GM12865 (cell line): Measurements from ENCODE around the gene MFGE8.

Experiments used
- DNase-seq: peaks from one replicate; pipeline ENCODE4 v3.0.0; 2010; ENCODE audit warnings: low read depth
- H3K4me3 ChIP-seq: 2 replicates; pipeline ENCODE4 v1.5.1; 2011; ENCODE audit warnings: mild to moderate bottlenecking, low read depth, low read length, control low read depth
- TF ChIP-seq, protein P1 (sequence below): IDR thresholded peaks from 2 replicates; pipeline ENCODE4 v1.5.1; 2011; ENCODE audit warnings: low read length, control low read depth, low read depth, inconsistent platforms; ENCODE audit not compliant: insufficient read depth; ENCODE audit errors: missing control alignments

MFGE8 gene

DNA sequence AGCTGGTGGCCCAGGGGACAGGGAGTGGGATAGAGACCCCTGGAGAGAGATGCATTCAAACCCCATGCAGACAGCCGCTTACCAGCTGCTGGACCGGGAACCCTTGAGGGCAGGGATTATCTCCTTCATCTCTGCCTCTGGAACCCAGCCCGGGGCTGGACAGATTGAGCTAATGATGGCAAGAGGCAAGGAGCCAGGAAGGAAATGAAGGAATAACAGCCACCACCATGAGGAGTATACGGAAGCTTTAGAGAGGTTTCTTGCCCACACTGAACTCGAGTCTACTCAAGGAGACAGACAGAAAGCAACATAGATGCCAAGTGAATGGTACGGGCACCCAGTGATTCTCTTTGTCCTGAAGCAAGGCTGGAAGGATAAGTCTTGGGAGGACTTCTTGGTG lies 41.1 kb downstream of the MFGE8 start:
- TF ChIP-seq, protein P1, sequence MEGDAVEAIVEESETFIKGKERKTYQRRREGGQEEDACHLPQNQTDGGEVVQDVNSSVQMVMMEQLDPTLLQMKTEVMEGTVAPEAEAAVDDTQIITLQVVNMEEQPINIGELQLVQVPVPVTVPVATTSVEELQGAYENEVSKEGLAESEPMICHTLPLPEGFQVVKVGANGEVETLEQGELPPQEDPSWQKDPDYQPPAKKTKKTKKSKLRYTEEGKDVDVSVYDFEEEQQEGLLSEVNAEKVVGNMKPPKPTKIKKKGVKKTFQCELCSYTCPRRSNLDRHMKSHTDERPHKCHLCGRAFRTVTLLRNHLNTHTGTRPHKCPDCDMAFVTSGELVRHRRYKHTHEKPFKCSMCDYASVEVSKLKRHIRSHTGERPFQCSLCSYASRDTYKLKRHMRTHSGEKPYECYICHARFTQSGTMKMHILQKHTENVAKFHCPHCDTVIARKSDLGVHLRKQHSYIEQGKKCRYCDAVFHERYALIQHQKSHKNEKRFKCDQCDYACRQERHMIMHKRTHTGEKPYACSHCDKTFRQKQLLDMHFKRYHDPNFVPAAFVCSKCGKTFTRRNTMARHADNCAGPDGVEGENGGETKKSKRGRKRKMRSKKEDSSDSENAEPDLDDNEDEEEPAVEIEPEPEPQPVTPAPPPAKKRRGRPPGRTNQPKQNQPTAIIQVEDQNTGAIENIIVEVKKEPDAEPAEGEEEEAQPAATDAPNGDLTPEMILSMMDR = no peak
- no peak overlapping the region for H3K4me3 ChIP-seq
- DNase-seq = no peak

DNA sequence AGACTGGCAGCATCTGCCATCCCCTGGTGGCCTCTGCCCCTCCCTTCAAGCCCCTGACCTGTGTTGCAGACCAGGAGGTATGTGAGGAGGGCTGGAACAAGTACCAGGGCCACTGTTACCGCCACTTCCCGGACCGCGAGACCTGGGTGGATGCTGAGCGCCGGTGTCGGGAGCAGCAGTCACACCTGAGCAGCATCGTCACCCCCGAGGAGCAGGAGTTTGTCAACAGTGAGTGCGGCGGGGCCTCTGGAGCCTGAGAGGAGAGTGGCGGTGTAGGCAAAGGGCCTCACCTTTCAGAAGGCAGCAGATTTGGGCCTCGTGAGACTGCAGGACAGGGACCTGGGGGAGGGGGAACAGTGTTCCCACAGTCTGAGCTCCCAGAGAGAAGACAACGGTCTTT lies 41.9 kb downstream of the MFGE8 start:
- no peak overlapping the region for H3K4me3 ChIP-seq
- TF ChIP-seq, protein P1 = no peak
- no peak for DNase-seq

DNA sequence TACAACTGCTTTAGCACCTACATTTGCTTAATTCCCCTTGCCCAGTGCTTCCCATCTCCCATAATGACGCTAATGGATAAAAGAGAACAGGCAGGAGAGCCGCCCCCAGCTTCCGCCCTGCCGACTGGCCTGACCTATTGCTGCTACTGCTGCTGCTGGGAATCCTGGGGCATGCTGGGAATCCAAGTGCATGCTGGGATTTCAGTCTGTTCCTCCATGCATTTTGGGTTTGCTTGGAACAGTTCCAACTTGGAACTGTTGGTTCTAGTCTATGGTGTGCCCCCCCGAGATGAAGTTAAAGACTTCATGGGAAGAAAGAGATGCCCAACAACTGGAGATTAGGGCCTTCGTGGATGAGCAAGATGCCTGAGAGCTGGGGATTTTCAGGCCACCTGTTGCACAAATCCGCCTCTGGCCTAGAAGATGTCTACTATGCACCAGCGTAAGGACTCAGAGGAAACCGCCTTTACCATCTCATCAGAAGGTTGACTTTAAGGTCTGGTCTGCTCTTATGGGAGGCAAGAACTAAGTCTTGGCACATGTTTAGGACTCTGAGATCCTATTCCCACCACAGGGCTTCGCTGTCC lies 46.8 kb downstream of the MFGE8 start:
- DNase-seq = no peak
- H3K4me3 ChIP-seq = no peak overlapping the region
- TF ChIP-seq, protein P1 = no peak

DNA sequence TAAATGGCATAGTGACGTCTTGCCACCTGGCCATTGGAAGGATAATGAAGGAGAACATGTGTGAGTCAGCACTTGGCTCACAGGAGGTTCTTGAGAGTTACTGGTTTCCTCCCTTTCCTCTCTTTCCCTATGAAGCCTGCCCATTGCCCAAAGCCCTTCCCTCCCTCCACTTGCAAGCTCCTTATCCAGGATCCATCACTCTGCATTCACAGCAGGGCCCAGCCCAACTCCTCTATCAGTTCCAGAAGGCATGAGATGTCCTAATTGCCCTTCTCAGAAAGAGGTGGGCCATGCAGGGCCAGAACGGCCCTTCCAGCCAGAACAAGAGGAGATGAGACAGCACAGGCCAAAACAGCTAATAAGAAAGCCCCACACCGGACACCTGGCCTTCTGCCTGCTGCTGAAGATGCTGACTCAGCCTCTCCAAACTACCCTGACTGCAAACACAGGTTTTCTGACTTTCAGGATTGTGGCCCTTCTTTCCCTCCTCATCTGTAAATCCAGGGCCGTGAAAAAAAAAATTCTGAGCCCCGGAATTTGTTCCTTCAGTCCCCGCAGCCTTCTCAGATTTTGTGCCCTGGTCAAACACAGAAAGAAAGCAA lies 47.6 kb downstream of the MFGE8 start:
- no peak for DNase-seq
- TF ChIP-seq, protein P1 = no peak
- no peak overlapping the region for H3K4me3 ChIP-seq

DNA sequence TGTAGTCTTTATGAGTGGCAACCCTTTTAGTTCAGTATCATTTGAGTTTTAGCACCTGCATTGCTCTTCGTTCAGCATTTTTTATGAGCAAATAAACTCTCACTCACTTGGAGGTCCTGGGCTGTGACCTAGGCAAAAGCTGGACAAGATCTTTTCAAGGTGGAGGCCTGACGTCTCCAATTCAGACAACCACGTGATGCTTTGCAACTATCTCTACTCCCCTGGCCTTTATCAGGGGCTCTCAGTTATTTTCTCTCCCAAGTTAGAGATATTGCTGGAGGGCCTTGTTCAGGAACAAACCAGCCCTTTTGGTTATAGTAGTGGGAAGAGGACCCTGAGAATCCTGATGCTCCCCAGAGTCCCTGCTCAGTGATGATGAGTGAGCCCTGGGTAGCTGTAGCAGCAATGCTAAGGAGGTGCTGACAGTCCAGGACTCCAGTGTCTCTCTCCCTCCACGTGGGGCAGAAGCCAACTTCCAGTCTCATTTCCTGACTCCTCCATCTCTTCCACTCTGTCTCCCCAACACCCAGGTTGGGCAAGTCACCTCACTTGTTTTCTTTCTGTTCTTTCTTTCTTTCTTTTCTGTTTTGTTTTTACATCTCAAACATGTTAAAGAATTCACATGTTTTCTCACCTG lies 48.2 kb downstream of the MFGE8 start:
- DNase-seq = no peak
- no peak overlapping the region for H3K4me3 ChIP-seq
- TF ChIP-seq, protein P1 = no peak

DNA sequence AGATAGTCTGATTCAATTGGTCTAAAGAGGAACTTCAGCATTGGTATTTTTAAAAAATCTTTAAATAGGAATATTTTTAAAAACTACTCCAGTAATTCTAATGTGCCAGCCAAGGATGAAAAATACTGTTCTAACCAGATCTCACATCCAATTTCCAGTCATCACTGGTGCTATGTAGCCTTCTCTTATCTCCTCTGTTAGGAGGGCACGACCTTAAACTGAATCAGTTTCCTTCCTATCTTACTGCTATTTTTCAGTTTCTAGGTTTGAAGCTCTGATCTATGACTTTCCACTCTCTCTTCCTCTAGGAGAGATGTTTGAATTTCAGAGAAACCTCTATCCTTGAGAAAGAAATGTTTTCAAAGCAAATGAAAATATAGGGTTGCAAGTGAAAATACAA lies 49.8 kb downstream of the MFGE8 start:
- H3K4me3 ChIP-seq = no peak overlapping the region
- TF ChIP-seq, protein P1 = no peak
- no peak for DNase-seq
